SH-SY5Y (cell line): ENCODE measurements around the gene MGAT1.

ENCODE experiments used
- GATA2 ChIP-seq: IDR thresholded peaks from 2 replicates; pipeline ENCODE4 v1.6.1; 2011; ENCODE audit warnings: mild to moderate bottlenecking, low read depth, low read length
- GATA3 ChIP-seq: IDR thresholded peaks from 2 replicates; pipeline ENCODE4 v1.6.1; 2011; ENCODE audit warnings: low read depth, mild to moderate bottlenecking, low read length, moderate library complexity

The MGAT1 gene

GRCh38 chr5:180830253-180831138 lies 27.9 kb upstream of the MGAT1 start:
- TF ChIP-seq GATA3 (no peak), GATA2 (no peak)

GRCh38 chr5:180829726-180830125 lies 27.1 kb upstream of the MGAT1 start:
- TF ChIP-seq GATA3 = no peak
- no peak for TF ChIP-seq GATA2

GRCh38 chr5:180825768-180826525 lies 23.3 kb upstream of the MGAT1 start:
- no peak for TF ChIP-seq GATA3
- no peak for TF ChIP-seq GATA2

DNA sequence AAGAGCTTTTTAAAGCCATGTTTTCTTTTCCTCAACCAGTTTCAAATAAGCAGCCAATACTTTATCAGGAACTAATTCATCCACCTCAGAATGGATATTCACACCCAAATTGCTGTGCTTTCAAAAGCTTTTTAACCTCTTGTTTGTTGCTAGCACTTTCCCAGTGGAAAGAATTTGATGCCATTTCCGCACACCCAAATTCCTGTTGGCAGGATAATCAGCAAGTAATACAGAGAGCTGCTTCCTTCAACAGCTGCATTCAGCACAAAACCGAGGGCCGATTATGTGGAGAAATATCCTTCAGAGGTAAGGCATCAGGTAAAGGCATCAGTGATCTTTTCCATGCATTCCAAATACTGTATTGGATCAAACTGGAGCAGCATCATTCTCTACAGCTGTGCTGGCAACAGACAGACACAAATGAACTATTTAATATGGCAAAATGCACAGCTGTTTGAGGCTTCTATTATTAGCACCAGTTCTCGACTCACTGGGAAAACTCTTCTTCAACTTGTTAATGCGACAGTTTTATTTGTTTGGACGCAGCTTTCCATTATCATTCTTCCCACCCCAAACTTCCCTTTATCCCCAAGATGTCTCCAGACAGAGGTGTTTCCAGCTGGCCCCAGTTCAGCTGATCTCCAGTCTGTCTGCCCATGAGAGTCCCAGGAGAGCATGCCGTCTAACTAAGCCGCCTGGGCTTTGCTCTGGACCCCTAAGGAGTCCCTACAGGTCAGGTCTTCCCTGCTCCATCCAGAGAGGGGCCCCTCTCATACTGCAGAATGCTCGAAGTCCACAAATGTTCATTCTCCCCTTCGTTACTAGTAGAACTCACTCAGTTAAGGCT lies 22.2 kb upstream of the MGAT1 start:
- no peak for TF ChIP-seq GATA2
- no peak for TF ChIP-seq GATA3

DNA sequence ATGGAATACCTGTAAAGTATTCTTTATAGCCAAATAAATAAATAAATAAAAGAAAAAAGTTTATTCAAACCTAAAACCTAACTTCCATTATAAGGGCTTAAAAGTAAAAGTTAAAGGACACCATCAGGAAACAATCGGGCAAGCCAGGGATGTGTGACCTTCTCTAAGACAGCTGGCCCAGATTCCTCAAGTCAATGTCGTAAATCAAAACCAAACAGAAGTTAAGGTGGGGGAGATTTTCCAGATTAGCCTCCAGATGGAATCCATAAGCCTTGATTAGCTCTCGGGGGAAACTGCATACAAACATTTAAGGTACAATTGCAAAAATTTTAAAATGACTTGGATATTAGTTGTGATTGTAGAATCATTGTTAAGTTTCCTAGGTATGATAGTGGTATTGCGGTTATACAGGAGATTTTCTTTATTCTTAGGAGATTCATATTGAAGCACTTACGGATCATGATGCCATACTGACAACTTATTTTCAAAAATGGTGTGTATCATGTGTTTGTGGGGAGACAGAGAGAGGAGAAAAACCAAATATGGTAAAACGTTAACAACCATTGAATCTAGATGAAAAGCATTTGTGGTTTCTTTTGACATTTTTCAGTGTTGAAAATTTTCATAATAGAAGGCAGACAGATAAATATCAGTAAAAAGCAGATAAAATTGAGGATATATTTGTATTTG lies 21.5 kb upstream of the MGAT1 start:
- no peak for TF ChIP-seq GATA3
- no peak for TF ChIP-seq GATA2

DNA sequence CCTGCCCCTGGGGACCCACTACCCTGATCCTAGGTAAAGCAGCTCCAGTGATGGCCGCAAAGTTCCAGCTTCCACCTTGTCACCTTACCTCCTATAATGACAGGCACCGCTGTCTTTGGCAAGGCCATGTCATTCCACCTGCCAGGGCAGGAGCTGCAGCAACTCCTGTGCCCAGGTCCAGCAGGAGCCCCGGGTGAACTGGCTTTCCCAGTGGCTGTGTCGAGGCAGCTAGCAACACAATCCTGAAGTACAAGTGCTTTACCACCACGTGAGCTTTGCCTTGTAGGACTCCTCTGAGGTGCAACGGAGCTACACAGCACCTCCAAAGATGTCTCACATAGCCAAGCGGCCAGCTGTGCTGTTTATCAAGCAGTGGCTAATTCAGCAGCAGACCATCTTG lies 20.7 kb upstream of the MGAT1 start:
- no peak for TF ChIP-seq GATA2
- TF ChIP-seq GATA3 = no peak

DNA sequence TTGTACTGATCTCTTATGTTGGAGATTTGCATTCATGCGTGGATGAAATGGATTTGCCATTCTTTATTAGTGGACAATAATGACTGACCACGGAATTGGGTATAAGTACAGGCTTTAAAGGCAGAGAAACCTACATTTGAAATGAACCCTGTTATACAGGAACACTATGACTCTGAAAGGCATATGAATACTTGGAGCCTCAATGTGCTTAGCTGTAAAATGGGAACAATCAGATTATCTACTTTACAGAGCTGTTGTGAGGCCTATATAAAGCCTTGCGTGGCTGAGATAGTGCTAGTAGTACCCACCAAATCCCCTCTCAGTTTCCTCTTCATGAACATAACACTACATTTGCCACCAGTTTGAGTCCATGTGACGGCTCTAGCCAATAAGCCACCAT lies 18.9 kb upstream of the MGAT1 start:
- no peak for TF ChIP-seq GATA3
- TF ChIP-seq GATA2 = no peak

GRCh38 chr5:180820788-180821321 lies 18.2 kb upstream of the MGAT1 start:
- TF ChIP-seq GATA3 = no peak

DNA sequence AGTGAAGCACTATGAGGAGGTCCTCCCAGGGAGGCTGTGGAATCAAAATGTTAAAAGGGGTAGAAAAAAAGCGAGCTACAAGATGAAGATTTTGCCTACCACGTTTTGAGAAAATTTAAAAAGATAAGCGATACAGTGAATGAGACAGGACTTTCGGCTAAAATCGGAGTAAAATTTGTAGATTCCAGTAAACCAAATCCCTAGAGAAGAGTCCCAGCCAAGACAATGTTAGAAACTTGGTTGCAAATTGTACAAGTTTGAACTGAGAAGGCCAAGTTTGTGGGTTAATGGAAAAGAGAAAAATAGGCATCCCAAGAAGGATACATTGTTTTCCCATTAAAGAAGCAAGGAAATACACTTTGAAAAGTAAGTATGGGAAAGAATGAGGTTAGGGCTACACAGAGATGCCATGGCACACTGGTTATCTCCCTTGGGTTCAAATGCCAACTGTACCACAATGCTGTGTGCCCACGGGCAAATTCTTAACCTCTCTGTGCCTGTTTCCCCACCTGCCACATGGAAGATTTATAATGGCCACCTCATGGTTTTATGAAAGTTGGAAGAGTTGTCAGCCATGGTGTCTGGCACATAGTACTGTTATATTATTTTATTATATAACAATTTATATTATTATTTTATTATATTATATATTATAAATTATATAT lies 16.2 kb upstream of the MGAT1 start:
- TF ChIP-seq GATA3 (no peak), GATA2 (no peak)

- TF ChIP-seq GATA3 (no peak), GATA2 (no peak)
Observed at GRCh38 chr5:180817893-180818674, 15.5 kb upstream of the MGAT1 start.

DNA sequence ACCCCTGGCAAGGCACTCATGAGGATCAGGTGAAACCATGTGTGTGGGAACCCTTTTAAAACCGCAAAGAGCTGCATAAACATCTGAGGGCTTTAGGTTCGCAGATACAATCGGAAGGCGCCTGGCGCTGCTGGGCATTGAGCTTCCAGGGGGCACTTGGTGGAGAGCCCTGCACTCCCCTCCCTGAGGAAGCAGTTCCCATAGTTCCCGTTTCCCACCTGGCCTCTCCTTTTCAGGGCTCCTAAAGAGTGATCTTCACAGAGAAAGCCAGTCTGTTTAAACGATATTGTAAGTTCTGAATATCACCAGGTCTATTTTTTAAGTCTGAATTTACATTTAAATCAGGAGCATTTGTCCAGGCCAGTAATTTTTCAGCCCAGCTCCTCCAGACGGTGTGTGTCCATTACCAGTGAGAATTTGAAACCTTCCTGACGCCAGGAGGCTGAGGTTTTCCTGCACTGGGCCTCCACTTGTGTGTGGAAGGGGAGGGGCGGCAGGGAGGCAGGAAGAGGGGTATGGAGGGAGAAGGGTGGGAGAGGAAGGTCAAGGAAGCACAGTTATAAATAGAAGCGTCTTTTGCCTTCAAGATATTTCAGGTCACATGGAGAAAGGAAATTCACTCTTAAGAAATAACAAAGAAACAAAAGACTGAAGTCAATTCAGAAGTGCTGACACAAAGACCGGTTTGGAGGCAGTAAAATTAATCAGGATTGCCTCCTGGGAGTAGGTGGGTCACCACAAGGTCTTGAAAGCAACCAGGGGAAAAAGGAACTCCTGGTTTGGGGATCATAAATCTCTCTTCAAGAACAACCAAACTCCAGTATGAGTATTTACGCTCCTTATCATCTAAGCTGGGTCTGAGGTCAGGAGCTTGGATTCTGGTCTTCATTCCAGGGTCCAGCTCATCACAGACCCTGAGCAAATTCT lies 14.3 kb upstream of the MGAT1 start:
- no peak for TF ChIP-seq GATA2
- no peak for TF ChIP-seq GATA3
